Small intestine (tissue), 7 donors: Measurements from ENCODE around the gene RPS27. TPM values are rescaled to one million over a fixed set of nuclear protein-coding genes. Genes with fewer than 3 reads are reported as not detected.

Experiments used
- DNase-seq, 2 donors: peaks; one replicate each; pipeline versions ENCODE4 v3.0.0 to v3.0.0-alpha.2; 2013
- FAIRE-seq: peaks from 2 replicates; lab custom pipeline; 2012; peaks lifted over from hg19 to GRCh38; lab: Jason Lieb, UNC
- H3K27ac ChIP-seq, 3 donors: one replicate each; pipeline ENCODE4 v1.5.1; 2013; ENCODE audit warnings: low read length in 2 of 3, mild to moderate bottlenecking in 2 of 3, control low read depth in 1 of 3, inconsistent platforms in 1 of 3, low read depth in 1 of 3, moderate library complexity in 1 of 3
- H3K27me3 ChIP-seq, 3 donors: one replicate each; pipeline ENCODE4 v1.6.1; 2013; ENCODE audit warnings: low read length in 3 of 3, inconsistent platforms in 1 of 3; ENCODE audit not compliant: control insufficient read depth in 3 of 3, insufficient read depth in 3 of 3
- H3K36me3 ChIP-seq, 3 donors: one replicate each; pipeline ENCODE4 v1.6.1; 2013; ENCODE audit warnings: low read length in 3 of 3, inconsistent platforms in 1 of 3, low read depth in 1 of 3, mild to moderate bottlenecking in 1 of 3, moderate library complexity in 1 of 3; ENCODE audit not compliant: control insufficient read depth in 3 of 3, insufficient read depth in 2 of 3
- H3K4me1 ChIP-seq, 3 donors: one replicate each; pipeline ENCODE4 v1.6.1; 2013; ENCODE audit warnings: low read length in 2 of 3, inconsistent platforms in 1 of 3, low read depth in 1 of 3, mild to moderate bottlenecking in 1 of 3, moderate library complexity in 1 of 3; ENCODE audit not compliant: control insufficient read depth in 3 of 3, insufficient read depth in 2 of 3
- H3K4me3 ChIP-seq, 3 donors: one replicate each; pipeline ENCODE4 v1.5.1; 2013; ENCODE audit warnings: low read length in 3 of 3, control low read depth in 1 of 3, inconsistent platforms in 1 of 3, low read depth in 1 of 3, mild to moderate bottlenecking in 1 of 3, moderate library complexity in 1 of 3
- H3K9me3 ChIP-seq, 2 donors: one replicate each; pipeline ENCODE4 v1.6.1; 2013; ENCODE audit warnings: low read depth in 1 of 2, low read length in 1 of 2; ENCODE audit not compliant: control insufficient read depth in 2 of 2, insufficient read depth in 1 of 2
- WGBS, 3 donors: extraction: QIAGEN DNeasy Blood & Tissue Kit; methylation state at CpG; one replicate each; pipeline ENCODE4 v1.1.7; 2013; 5-methylcytosine and 5-hydroxymethylcytosine counted together
- polyA plus RNA-seq, 4 donors: library from polyadenylated mRNA; stranded (reverse) in 3 of 4; unstranded in 1 of 4; fragments of 200-250 nt in 3 of 4; fragments of 120-200 nt in 1 of 4; gene quantifications; one replicate each; pipeline versions ENCODE4 v1.2.1 to v1.2.3, GENCODE V29; 2013
- donor health status: healthy with polysubstance abuse.
- donor health status: control.
- donor health status: control.
- donor health status: Bipolar disorder and iron deficiency.
- donor health status: healthy.

The RPS27 gene
- polyA plus RNA-seq, 4 donors, result 6,335 to 13,657 (median 9,525) TPM

- Histone ChIP-seq H3K27ac (peak overlapping the region in 1 of 3 donors; percentile 38), H3K4me3 (no peak overlapping the region), H3K4me1 (peaks cover 0 to 11% (median 0%) of the 10 kb centered on the region in 3 donors), H3K9me3 (no peaks in the 10 kb centered on the region), H3K27me3 (no peaks in the 10 kb centered on the region), H3K36me3 (peaks cover 0 to 16% (median 0%) of the 10 kb centered on the region in 3 donors)
- FAIRE-seq (no peak), DNase-seq (no peak)
- 56 to 86% (median 80%) methylated on average over 6 of the region's 6 CpGs for WGBS, 3 donors
Observed at GRCh38 chr1:153984123-153984894, 6.3 kb upstream of the RPS27 start.

GRCh38 chr1:153985341-153985912 is 5.1 kb upstream of the RPS27 start:
- Histone ChIP-seq H3K27me3 (no peaks in the 10 kb centered on the region), H3K9me3 (no peaks in the 10 kb centered on the region), H3K27ac (peak overlapping the region in 2 of 3 donors; percentile 84 to 90), H3K4me1 (peaks cover 0 to 11% (median 0%) of the 10 kb centered on the region in 3 donors), H3K4me3 (peak overlapping the region; percentile 19 to 63 (median 58)), H3K36me3 (peaks cover 0 to 13% (median 0%) of the 10 kb centered on the region in 3 donors)
- no peak for FAIRE-seq
- peak in 1 of 2 donors; percentile 38 for DNase-seq
- WGBS, 3 donors, result 11 to 25% (median 19%) methylated on average over 7 of the region's 7 CpGs

- H3K9me3 ChIP-seq, result no peaks in the 10 kb centered on the region
- WGBS, 3 donors, result 2 to 13% (median 6%) methylated on average over 26 to 32 of the region's 32 CpGs
- peaks cover 0 to 11% (median 0%) of the 10 kb centered on the region in 3 donors for H3K4me1 ChIP-seq
- H3K27ac ChIP-seq, result peak within 1 kb of the TSS in 2 of 3 donors; percentile 90
- FAIRE-seq (no peak), DNase-seq (peak; percentile 87 to 88)
- no peaks in the 10 kb centered on the region for H3K27me3 ChIP-seq
- H3K36me3 ChIP-seq, result peaks cover 0 to 12% (median 0%) of the 10 kb centered on the region in 3 donors
- H3K4me3 ChIP-seq, result peak within 1 kb of the TSS; percentile 19 to 63 (median 58)
Observed at GRCh38 chr1:153985941-153986761, 4.4 kb upstream of the RPS27 start, which contains the start of gene RAB13. Gene RAB13, minus strand, starts transcription at chr1:153986339. Its CDS starts 103 bp downstream, at chr1:153986236.

GRCh38 chr1:153987621-153988020 is 2.9 kb upstream of the RPS27 start:
- H3K27me3 ChIP-seq, result no peaks in the 10 kb centered on the region
- H3K4me3 ChIP-seq, result no peak overlapping the region
- H3K4me1 ChIP-seq, result peaks cover 0 to 21% (median 2%) of the 10 kb centered on the region in 3 donors
- DNase-seq (no peak), FAIRE-seq (no peak)
- peaks cover 0 to 9% (median 0%) of the 10 kb centered on the region in 3 donors for H3K36me3 ChIP-seq
- WGBS, 3 donors, result 85 to 93% (median 86%) methylated on average over 7 to 8 of the region's 8 CpGs
- H3K9me3 ChIP-seq, result no peaks in the 10 kb centered on the region
- no peak overlapping the region for H3K27ac ChIP-seq

GRCh38 chr1:153991151-153991630 is 629 bp downstream of the RPS27 start:
- WGBS, 3 donors, result 1 to 9% (median 1%) methylated on average over 9 of the region's 9 CpGs
- FAIRE-seq, result no peak
- H3K27me3 ChIP-seq, result no peaks in the 10 kb centered on the region
- peaks cover 0 to 33% (median 11%) of the 10 kb centered on the region in 3 donors for H3K36me3 ChIP-seq
- H3K27ac ChIP-seq, result peak overlapping the region; percentile 76 to 96 (median 84)
- H3K4me3 ChIP-seq, result peak overlapping the region; percentile 81 to 86 (median 82)
- peaks cover 0 to 17% (median 4%) of the 10 kb centered on the region in 3 donors for H3K4me1 ChIP-seq
- DNase-seq, result no peak
- H3K9me3 ChIP-seq, result no peaks in the 10 kb centered on the region

GRCh38 chr1:153991806-153992205 is 1.2 kb downstream of the RPS27 start:
- no peaks in the 10 kb centered on the region for H3K9me3 ChIP-seq
- peaks cover 0 to 33% (median 11%) of the 10 kb centered on the region in 3 donors for H3K36me3 ChIP-seq
- 65 to 73% (median 71%) methylated on average over 2 of the region's 2 CpGs for whole genome bisulfite sequencing, 3 donors
- peak overlapping the region in 1 of 3 donors; percentile 82 for H3K4me3 ChIP-seq
- no peak overlapping the region for H3K27ac ChIP-seq
- H3K4me1 ChIP-seq, result peaks cover 0 to 14% (median 4%) of the 10 kb centered on the region in 3 donors
- no peak for DNase-seq
- H3K27me3 ChIP-seq, result no peaks in the 10 kb centered on the region
- no peak for FAIRE-seq

- Histone ChIP-seq H3K27me3 (no peaks in the 10 kb centered on the region), H3K9me3 (no peaks in the 10 kb centered on the region), H3K36me3 (peaks cover 0 to 33% (median 11%) of the 10 kb centered on the region in 3 donors), H3K27ac (no peak overlapping the region), H3K4me3 (no peak overlapping the region), H3K4me1 (peaks cover 0 to 14% (median 4%) of the 10 kb centered on the region in 3 donors)
- WGBS, 3 donors, result 86 to 98% (median 92%) methylated on average over 3 of the region's 3 CpGs
- DNase-seq, result no peak
- FAIRE-seq, result no peak
Observed at GRCh38 chr1:153995202-153995601, 4.6 kb downstream of the RPS27 start.
